IPS-18a (cell line): ENCODE measurements around the gene IFRD2.

Experiments
- H3K27ac ChIP-seq: one replicate; pipeline ENCODE4 v1.5.1; 2013; ENCODE audit warnings: low read length
- H3K27me3 ChIP-seq: one replicate; pipeline ENCODE4 v1.6.1; 2013; ENCODE audit warnings: mild to moderate bottlenecking, low read length; ENCODE audit not compliant: control insufficient read depth, insufficient read depth
- H3K36me3 ChIP-seq: one replicate; pipeline ENCODE4 v1.6.1; 2013; ENCODE audit warnings: low read depth, low read length; ENCODE audit not compliant: control insufficient read depth
- H3K4me1 ChIP-seq: one replicate; pipeline ENCODE4 v1.6.1; 2013; ENCODE audit warnings: low read depth, low read length; ENCODE audit not compliant: control insufficient read depth
- H3K4me3 ChIP-seq: one replicate; pipeline ENCODE4 v1.5.1; 2013; ENCODE audit warnings: low read length
- H3K9ac ChIP-seq: one replicate; pipeline ENCODE4 v1.6.1; 2013; ENCODE audit warnings: mild to moderate bottlenecking, low read length, moderate library complexity
- H3K9me3 ChIP-seq: one replicate; pipeline ENCODE4 v1.6.1; 2013; ENCODE audit warnings: low read depth, low read length; ENCODE audit not compliant: control insufficient read depth

The IFRD2 gene

DNA sequence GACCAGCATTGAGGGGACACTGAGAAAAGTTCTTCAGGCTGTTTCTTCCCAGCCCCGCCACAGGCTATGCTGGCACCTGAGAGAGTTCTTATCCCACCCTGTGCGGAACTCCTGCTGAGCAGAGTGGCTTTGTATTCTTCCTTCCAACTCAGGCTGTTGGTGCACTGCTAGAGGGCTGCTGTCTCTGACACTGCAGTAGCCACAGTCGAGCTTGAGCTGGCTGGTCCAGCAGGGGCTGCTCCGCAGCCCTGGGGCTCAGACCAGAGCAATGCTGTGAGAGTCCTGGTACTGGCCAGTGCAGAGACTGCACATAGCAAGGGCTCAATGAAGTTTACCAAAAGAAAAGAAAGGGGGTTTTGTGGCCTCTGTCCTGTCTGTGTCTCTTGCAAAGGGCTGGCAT, 52.6 kb downstream of the IFRD2 start:
- no peaks in the 10 kb centered on the region for H3K27me3 ChIP-seq
- H3K9ac ChIP-seq: no peak overlapping the region
- no peak overlapping the region for H3K4me3 ChIP-seq
- H3K9me3 ChIP-seq: no peaks in the 10 kb centered on the region
- peaks cover 57% of the 10 kb centered on the region for H3K4me1 ChIP-seq
- H3K27ac ChIP-seq: no peak overlapping the region
- H3K36me3 ChIP-seq: peaks cover 3% of the 10 kb centered on the region

DNA sequence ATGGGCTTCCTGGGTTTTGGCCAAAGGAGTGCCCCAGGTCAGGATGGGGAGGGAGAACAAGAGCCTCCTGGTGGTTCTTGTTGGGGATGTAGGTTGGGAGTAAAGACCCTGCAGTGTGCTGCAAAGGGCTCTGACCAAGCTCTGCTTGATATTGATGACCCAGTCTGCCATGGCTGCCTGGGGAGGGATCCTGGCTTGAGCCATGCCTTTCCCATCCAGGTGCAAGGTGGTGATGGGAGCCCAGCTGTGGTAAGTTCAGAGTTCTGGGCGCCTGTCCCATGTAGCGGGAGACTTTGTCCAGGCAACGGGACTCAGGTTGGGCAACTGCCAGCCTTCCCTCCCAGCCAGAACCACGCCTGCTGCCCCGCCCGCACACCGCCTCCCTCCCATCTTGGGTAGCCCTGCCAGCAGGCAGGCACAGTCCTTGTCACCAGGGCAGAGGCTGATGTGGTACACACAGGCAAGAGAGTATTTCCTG, 53.6 kb downstream of the IFRD2 start:
- Histone ChIP-seq H3K9ac (peak overlapping the region; percentile 13), H3K9me3 (no peaks in the 10 kb centered on the region), H3K4me1 (peaks cover 57% of the 10 kb centered on the region), H3K4me3 (peak overlapping the region; percentile 90), H3K27ac (no peak overlapping the region), H3K27me3 (no peaks in the 10 kb centered on the region), H3K36me3 (no peaks in the 10 kb centered on the region)

DNA sequence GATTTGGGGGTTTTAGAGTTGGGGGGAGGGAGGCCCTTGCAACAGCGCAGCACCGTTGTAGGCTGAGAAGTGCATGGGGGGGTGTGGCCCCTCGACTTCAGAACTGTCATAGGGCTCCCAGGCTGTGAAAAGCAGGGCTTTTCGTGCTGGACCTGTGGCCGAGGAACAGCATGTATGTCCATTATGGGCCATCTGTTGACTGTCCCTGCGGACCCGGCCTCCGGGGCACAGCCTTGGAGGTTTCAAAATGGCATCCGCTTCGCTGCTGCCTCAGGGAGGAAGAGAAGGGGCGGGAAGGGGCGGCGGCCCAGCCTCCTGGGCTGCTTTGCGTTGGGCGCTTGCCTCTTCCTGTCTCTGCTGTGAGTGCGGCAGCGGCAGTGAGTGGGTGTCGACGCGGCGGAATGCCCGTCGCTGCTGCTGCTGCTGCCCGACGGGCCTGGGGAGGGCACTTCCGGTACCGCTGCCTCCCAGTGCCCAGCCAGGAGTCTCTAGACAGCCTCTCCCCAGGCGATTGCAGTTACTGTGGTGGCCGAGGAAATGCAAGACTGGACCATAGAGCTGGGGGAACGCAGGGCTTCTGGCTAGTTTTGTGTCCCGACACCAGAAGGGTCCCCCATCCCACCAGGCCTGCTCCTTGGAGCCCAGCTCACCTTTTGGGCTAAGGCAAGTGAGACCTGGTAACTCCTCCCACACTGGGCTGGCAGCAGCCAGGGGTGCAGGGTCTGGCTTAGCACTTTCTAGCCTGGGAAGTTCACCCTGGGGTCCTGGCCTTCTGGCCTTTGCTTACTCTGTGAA, 54.3 kb downstream of the IFRD2 start:
- Histone ChIP-seq H3K4me3 (peak overlapping the region; percentile 90), H3K9ac (peak overlapping the region; percentile 61), H3K4me1 (peaks cover 51% of the 10 kb centered on the region), H3K27me3 (no peaks in the 10 kb centered on the region), H3K36me3 (no peaks in the 10 kb centered on the region), H3K9me3 (no peaks in the 10 kb centered on the region), H3K27ac (no peak overlapping the region)
